Activated CD8-positive, alpha-beta memory T cell treated with anti-CD3 and anti-CD28 coated beads, Interleukin-2, amount 50 U/mL, for 4 hours (primary cell): Measurements from ENCODE around the gene IGFN1.

ENCODE experiments used
- DNase-seq: peaks from one replicate; pipeline ENCODE4 v3.0.0-alpha.2; 2020

Gene IGFN1

GRCh38 chr1:201163707-201164106 lies 26.9 kb upstream of the IGFN1 start:
- no peak for DNase-seq

- no peak for DNase-seq
Measured at GRCh38 chr1:201164645-201165044, 26.0 kb upstream of the IGFN1 start.

DNA sequence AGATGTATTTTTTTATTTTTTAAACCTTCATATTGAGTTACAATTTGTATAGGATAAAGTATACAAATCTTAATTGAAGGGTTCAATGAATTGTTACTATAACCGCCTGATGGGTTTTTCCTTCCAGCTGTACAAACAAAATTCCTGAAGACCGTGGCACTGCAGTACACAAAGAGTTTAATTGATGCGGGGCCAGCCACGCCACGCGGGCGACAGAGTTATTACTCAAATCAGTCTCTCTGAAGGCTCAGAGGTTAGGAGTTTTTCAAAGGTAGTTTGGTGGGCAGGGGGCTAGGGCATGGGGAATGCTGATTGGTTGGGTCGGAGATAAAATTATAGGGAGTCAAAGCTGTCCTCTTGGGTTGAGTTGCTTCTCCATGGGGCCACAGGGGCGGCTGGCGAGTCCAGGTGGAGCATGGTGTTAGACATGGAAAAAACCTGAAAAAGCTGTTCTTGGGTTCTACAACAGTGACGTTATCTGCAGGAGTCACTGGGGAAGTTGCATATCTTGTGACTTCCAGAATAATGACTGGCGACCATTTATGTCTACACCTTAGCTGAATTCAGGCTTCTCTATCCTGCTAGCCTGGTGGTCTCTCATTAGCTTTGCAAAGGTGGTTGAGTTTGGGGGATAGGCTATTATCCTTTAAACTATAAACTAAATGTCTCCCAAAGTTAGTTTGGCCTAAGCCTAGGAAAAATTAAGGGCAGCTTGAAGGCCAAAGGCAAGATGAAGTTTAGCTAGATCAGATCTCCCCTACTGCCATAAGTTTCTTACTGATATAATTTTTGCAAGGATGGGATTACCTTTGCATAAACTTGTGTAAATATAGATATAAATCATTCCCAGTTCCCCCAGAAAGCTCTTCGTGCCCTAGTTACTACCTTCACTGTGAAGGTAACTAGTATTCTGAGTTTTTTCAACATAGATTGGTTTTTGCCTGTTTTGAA lies 23.3 kb upstream of the IGFN1 start:
- DNase-seq = no peak

GRCh38 chr1:201169203-201169602 lies 21.4 kb upstream of the IGFN1 start:
- no peak for DNase-seq

GRCh38 chr1:201169971-201170532 lies 20.6 kb upstream of the IGFN1 start:
- DNase-seq = no peak

GRCh38 chr1:201170533-201171062 lies 20.0 kb upstream of the IGFN1 start:
- DNase-seq = peak; percentile 67

- peak; percentile 43 for DNase-seq
Measured at GRCh38 chr1:201171063-201172036, 19.3 kb upstream of the IGFN1 start.

DNA sequence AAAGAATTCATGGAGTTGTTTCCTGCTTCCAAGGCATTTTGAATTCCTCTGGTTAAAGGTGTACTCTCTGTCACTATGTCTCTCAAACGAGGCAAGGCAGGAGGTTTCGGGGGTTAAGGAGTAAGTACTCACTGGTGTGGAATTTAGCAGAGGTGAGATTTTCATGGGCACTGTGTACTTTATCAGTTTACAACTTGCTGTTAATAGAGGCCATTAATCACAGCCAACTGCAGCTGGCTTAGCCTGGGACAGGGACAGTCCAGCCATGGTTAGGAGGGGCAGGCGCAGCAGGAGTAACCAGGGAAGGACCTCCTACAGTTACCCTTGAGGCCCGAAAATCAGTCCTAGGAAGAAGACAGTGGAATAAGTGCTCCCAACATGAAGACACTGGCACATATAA lies 18.3 kb upstream of the IGFN1 start:
- no peak for DNase-seq

GRCh38 chr1:201172999-201173610 lies 17.5 kb upstream of the IGFN1 start:
- no peak for DNase-seq

- DNase-seq = no peak
Measured at GRCh38 chr1:201173736-201174135, 16.9 kb upstream of the IGFN1 start.

DNA sequence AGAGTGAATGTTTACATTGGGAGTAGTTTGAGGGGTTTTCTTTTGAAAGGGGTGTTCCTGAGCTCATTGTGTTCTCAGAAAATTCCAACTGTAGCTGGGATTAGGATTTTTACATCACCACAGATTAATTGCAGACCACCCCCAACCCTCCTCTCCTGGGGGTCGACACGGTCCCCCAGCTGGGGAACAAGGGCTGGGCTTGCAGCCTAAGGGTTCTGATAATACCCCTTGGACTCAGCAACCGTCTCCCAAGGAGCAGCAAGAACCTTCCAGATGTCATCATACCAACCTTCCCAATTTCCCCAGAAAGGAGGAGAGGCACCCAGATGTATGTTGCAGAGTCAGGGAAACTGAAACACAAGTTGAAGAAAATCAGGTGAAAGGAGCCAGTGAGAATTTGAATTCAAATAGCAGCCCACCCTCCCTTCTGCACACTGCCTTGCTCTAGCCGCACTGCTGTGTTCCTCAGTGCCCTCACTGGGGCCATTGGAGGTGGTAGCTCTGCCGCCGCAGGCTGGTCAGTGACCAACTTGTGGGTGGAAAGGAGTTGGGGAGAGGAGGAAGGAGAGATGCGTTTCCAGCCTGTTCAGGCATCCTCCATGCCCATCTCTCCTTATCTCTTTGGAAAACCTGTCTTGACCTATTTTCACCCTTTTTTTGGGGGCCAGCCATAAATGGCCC lies 14.7 kb upstream of the IGFN1 start:
- DNase-seq = no peak

GRCh38 chr1:201176940-201177339 lies 13.7 kb upstream of the IGFN1 start:
- DNase-seq = no peak

- DNase-seq = no peak
Measured at GRCh38 chr1:201178718-201179117, 11.9 kb upstream of the IGFN1 start.

DNA sequence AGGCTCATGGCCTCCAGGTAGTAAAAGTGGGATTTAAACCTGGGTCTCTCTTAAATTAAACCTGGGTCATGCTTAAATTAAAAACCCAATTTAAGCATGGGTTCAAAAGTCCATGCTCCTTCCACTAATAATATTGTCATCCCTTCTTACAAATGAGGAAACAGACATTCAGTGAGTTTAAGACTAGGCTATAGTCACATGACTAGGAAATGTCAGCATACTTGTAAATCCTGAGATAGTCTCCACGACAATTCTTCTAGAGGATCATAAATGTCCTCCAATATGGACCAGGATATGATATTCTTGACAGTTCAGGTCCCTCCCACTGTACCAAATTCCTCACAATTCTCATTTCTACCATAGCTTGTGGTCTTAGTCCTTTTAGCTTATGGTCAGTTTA lies 10.5 kb upstream of the IGFN1 start:
- no peak for DNase-seq

GRCh38 chr1:201180901-201181300 lies 9.7 kb upstream of the IGFN1 start:
- DNase-seq = no peak

DNA sequence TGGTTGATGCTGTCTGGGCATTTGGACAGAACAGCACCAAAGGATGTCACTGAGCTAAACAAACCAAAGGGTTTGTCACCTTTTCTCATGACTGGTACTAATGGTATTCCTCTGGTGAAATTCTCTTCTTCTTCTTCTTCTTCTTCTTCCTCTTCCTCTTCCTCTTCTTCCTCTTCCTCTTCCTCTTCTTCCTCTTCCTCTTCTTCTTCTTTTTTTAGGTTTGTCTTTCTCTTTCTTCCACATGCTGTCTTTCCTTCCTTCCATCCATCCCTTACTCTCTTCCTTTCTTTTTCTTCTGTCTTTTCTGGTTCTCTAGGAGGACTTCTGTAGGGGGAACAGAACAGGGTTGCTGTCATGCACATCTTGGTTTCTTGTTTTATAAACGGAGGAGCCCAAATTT lies 9.3 kb upstream of the IGFN1 start:
- DNase-seq = no peak

DNA sequence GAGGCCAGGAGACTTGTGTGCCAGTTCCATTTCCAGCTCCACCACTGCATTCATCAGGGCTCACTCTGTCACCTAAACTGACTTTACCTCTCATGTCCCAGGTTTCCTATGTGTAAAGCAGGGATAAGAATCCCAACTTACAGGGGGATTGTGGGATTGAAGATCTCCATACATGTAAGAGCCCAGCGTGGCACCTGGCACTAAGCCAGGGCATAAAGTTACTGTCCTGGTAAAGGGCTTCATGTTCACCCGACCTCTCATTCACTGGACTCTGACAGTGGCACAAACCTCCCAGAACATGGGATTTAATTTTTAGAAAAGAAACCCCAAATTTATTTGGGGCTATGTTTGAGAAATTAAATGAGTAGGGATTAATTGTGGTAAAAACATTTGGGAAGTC lies 8.9 kb upstream of the IGFN1 start:
- no peak for DNase-seq

DNA sequence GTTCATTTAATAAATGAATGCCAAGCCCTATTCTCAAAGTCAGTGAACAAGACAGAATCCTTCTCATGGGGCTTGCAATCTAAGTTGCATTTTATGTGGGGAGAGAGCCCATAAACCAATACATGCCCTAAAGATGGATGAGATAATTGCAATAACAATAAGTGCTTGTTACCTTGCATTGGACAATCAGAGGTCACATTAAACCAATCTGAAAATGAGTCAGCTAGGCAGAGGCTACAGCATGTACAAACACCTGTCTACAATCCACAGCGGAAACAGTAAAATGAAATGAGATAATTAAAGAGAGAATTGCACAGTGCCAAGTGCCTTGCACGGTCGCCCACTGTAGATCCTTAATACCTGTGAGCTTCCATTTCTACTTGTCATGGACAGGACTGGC lies 7.4 kb upstream of the IGFN1 start:
- no peak for DNase-seq

- no peak for DNase-seq
Measured at GRCh38 chr1:201183753-201184152, 6.9 kb upstream of the IGFN1 start.

DNA sequence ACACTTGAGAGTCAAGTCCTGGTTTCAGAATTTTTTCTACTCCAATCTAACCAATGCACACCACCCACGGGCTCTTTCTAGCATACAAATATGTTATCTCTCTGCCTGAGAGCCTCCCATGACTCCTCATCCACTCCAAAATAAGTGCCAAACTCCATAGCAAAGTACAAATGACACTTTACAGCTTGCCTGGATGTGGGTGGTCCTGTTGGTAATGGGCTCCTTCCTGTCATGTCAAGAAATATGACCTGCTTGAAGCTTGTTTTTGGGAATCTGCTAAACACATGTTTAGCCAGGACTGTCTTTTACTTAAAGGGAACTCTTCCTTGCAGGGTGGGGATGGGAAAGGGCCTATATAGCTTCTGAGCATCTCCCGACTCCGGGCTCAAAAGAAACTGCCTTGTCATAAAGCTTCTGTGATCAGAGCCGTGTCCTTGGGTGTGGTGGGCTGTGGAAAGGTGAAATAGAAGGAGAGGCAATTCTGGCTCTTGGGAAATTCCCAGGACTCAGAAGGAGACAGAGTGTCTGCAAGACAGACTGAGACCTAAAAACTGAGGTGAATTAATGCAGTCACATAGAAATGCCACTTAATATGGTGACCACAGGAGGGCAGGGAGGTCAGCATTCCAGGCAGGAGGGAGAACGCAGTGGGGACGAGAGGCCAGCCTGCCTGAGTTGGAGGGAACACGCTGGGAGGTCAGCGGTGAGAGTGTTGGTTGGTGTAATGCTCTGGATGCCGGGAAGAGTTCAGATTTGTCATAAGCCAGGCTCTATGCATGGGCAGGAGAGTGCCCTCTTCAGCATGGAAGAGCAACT lies 6.1 kb upstream of the IGFN1 start:
- no peak for DNase-seq

DNA sequence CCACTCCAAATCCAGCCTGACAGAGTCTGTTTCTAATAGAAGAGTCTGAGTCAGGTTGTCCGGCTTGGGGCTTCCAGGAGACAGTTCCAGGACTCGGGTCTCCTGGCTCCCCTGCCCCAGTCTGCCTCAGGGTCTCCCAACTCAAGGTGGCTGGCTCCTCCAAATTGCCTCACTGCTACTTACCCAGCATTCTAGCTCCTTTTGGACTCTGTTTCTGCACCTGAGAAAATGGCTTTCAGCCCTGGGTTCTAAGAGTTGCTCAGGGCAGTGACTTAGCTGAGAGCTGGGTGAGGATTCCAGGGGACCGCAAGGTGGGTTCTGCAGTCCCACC lies 5.5 kb upstream of the IGFN1 start:
- no peak for DNase-seq
